Peyer's patch (tissue), 4 donors: Measurements from ENCODE around the gene MTF2.

Experiments
- POLR2A ChIP-seq, 2 donors: fragments of 450-650 bp; IDR thresholded peaks; one replicate each; pipeline ENCODE4 v1.5.1; 2017; ENCODE audit warnings: antibody characterized with exemption in 2 of 2, mild to moderate bottlenecking in 2 of 2, moderate library complexity in 2 of 2
- TF ChIP-seq, protein P1 (sequence below), 6 experiments: fragments of 450-650 bp in 4 of 6; fragments of 200-600 bp in 2 of 6; sonication (generic) in 1 of 6; IDR thresholded peaks; one replicate each; pipeline ENCODE4 v1.5.1; 2017 to 2019; ENCODE audit warnings: antibody characterized with exemption in 6 of 6, mild to moderate bottlenecking in 3 of 6, moderate library complexity in 1 of 6

- TF ChIP-seq, protein P1, sequence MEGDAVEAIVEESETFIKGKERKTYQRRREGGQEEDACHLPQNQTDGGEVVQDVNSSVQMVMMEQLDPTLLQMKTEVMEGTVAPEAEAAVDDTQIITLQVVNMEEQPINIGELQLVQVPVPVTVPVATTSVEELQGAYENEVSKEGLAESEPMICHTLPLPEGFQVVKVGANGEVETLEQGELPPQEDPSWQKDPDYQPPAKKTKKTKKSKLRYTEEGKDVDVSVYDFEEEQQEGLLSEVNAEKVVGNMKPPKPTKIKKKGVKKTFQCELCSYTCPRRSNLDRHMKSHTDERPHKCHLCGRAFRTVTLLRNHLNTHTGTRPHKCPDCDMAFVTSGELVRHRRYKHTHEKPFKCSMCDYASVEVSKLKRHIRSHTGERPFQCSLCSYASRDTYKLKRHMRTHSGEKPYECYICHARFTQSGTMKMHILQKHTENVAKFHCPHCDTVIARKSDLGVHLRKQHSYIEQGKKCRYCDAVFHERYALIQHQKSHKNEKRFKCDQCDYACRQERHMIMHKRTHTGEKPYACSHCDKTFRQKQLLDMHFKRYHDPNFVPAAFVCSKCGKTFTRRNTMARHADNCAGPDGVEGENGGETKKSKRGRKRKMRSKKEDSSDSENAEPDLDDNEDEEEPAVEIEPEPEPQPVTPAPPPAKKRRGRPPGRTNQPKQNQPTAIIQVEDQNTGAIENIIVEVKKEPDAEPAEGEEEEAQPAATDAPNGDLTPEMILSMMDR (IDR thresholded peaks at IDR 0.05): no peak
- TF ChIP-seq POLR2A (IDR thresholded peaks at IDR 0.05): no peak
Observed at GRCh38 chr1:93079685-93080141, 630 bp downstream of the MTF2 start.
